ENCODE measurements around the gene ZIK1.

DNA sequence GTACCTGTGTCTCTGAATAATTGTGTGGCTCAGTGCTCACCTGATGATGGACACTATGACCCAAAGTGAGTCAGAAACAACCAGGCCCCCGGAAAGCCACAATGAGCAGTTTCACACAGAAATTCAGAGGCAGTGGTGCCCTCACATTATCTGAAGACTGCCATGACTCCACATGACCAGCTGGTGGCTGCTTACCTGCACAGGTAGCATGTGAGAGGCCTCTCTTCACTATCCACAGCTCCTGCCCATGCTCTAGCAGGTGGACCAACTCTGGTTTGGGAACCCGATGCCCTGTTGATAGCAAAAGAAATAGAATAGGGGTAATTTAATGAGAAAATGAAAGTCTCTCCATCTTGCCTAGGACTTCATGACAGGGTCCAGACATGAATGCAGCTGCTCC lies 31.5 kb upstream of the ZIK1 start:
- TF ChIP-seq, protein P1, sequence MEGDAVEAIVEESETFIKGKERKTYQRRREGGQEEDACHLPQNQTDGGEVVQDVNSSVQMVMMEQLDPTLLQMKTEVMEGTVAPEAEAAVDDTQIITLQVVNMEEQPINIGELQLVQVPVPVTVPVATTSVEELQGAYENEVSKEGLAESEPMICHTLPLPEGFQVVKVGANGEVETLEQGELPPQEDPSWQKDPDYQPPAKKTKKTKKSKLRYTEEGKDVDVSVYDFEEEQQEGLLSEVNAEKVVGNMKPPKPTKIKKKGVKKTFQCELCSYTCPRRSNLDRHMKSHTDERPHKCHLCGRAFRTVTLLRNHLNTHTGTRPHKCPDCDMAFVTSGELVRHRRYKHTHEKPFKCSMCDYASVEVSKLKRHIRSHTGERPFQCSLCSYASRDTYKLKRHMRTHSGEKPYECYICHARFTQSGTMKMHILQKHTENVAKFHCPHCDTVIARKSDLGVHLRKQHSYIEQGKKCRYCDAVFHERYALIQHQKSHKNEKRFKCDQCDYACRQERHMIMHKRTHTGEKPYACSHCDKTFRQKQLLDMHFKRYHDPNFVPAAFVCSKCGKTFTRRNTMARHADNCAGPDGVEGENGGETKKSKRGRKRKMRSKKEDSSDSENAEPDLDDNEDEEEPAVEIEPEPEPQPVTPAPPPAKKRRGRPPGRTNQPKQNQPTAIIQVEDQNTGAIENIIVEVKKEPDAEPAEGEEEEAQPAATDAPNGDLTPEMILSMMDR (conservative IDR thresholded peaks at IDR 0.05; ENCODE audit: low read depth, low read length) = no peak
- TF ChIP-seq CEBPB (IDR thresholded peaks at IDR 0.05; ENCODE audit: low read depth, low read length) = no peak
- no peak for TF ChIP-seq RAD21 (IDR thresholded peaks at IDR 0.05; ENCODE audit: low read length)
- no peak for TF ChIP-seq RFX5 (IDR thresholded peaks at IDR 0.05; ENCODE audit: low read depth, low read length)

All from IMR-90 (cell line).